ENCODE data around the gene FKBP7.
"Not testable (repeated sequence)": the region's sequence is repeated elsewhere in the genome, so short reads cannot be mapped to it uniquely, and the experiment has no call there.

Gene FKBP7

GRCh38 chr2:178449700-178450523 is 28.5 kb downstream of the FKBP7 start:
- DNase-seq (ENCODE audit: low read depth in 2 of 2) = no peak

GRCh38 chr2:178448968-178449661 is 29.3 kb downstream of the FKBP7 start:
- DNase-seq (ENCODE audit: low read depth in 2 of 2) = no peak

DNA sequence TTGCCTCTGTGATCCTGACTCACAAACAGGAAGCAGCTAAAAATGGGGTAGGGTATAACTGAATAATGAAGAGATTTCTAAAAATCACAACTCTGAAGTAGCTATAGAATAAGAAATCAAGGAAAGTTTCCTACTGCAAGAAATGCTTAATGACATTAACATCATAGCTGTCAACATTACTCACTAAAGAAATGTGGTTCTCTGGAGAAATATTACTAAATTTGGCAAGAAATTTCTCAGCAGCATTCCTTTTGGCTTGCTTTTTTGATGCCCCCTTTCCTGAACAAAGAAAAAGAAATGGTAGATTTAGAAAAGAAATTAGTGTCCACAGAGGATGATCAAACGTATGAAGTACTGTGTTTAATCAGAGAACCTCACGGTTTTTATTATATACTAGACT is 37.0 kb downstream of the FKBP7 start:
- DNase-seq (ENCODE audit: low read depth in 2 of 2) = no peak

- no peak for DNase-seq (ENCODE audit: low read depth in 2 of 2)
Observed at GRCh38 chr2:178436662-178437061, 41.7 kb downstream of the FKBP7 start.

DNA sequence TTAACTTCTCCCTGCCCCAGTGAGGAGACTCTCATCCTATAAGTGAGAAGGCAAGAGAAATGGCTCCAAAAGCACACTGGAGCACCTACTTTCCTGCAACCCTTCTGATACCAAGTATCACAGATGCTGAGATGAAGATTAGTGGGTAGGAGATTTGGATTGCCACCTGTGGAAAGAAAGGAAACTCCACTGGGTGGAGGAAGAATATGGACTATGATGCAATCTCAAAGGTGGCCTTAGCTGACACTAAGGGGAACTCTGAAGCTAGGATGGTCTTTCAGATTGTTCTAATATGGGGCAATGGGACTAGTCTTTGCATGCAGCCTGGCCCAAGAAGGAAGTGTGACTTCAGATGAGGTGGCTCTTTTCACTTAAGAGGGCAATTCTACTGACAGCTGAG is 49.1 kb downstream of the FKBP7 start:
- DNase-seq (ENCODE audit: low read depth in 2 of 2) = no peak

- no peak for DNase-seq (ENCODE audit: low read depth in 2 of 2)
Observed at GRCh38 chr2:178428396-178428806, 50.0 kb downstream of the FKBP7 start.

DNA sequence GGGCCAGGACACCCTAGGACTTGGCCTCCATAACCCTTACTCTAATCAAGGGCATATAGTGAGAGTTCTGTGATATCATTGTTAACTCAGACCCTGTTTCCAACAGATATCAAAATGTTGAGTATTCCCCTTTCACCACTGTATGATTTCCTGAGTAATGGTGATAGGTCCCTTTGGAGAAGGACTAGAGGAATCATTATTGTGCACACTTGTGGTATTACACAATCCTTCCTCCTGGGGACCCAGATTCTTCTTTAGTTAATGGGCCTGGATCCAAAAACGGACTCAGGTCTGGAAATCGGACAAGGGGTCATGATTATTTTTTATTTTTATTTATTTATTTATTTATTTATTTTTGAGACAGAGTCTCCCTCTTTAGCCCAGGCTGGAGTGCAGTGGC is 50.9 kb downstream of the FKBP7 start:
- DNase-seq (ENCODE audit: low read depth in 2 of 2) = no peak

GRCh38 chr2:178426388-178426787 is 52.0 kb downstream of the FKBP7 start:
- no peak for DNase-seq (ENCODE audit: low read depth in 2 of 2)

DNA sequence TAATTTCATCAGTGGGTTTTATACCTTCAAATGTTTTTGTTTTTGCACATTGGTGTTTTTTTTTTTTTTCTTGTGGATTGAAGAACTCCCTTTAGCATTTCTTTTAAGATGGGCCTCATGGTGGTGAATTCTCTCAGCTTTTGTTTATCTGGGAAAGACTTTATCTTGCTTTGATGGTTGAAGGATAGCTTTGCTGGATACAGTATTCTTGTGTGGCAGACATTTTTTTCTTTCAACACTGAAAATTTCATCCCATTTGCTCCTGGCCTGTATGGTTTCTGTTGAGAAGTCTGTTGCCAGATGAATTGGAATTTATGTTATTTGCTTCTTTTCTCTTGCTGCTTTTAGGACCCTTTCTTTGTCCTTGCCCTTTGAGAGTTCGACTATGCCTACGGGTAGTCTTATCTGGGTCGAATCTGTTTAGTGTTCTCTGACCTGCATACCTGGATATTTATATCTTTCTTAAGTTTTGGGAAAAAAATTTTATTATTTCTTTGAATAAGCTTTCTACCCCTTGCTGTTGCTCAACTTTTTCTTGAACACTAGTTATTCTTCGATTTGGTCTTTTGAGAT is 53.1 kb downstream of the FKBP7 start:
- no peak for DNase-seq (ENCODE audit: low read depth in 2 of 2)

- not testable (repeated sequence) for DNase-seq (ENCODE audit: low read depth in 2 of 2)
Observed at GRCh38 chr2:178423746-178424145, 54.7 kb downstream of the FKBP7 start.

GRCh38 chr2:178422097-178422496 is 56.3 kb downstream of the FKBP7 start:
- no peak for DNase-seq (ENCODE audit: low read depth in 2 of 2)

- no peak for DNase-seq (ENCODE audit: low read depth in 2 of 2)
Observed at GRCh38 chr2:178420463-178420999, 57.9 kb downstream of the FKBP7 start.

GRCh38 chr2:178419123-178419522 is 59.3 kb downstream of the FKBP7 start:
- no peak for DNase-seq (ENCODE audit: low read depth in 2 of 2)

GRCh38 chr2:178418426-178418825 is 60.0 kb downstream of the FKBP7 start:
- DNase-seq (ENCODE audit: low read depth in 2 of 2) = no peak

GRCh38 chr2:178417916-178418315 is 60.5 kb downstream of the FKBP7 start:
- no peak for DNase-seq (ENCODE audit: low read depth in 2 of 2)

- no peak for DNase-seq (ENCODE audit: low read depth in 2 of 2)
Observed at GRCh38 chr2:178415979-178416378, 62.4 kb downstream of the FKBP7 start.

DNA sequence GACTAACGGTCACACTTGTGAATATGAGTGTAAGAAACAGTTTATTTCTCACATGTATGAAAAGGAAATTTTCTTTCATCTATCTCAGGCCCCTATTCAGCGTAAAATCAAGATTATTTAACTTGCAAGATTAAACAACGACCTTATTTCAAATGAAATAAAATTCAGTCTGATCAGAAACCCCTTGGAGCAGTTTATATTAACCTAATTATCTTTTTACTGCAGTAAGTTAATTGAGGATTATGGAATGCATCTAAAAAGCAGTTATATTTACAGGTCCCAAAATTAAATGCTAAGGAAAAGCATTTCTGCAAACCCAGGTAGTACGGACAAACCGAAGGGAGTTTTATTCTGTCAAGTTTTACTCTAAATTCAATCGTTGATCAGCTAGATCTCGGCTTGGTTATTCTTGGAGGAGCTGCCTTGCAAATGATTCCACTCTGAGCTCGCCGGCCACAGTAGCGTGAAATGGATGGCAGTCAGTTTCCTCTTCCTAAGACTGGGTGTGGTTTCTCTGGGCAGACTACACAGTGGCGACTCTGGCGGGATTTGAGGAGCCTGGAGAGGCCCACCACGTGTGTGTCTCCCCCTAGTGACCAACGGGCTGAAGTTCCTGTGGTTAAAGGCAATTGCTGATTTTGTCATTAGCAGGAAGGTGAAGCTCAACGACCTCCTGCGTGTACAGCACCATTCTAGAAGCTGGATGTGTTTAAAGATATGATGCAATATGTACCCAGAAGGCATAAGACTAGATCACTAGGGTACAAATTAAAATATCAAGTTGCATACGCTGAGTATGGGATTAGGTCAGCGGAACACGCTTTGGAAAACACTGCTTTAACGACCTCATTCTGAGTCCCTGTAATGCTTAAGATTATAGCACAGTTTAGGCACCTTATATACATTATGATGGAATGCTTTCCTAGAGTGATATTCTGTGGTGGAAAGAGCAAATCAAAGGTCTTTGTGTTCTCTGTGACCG is 63.8 kb downstream of the FKBP7 start:
- peak; percentile 54 to 75 for DNase-seq (ENCODE audit: low read depth in 2 of 2)

Measured in stimulated activated CD4-positive, alpha-beta T cell treated with anti-CD3 and anti-CD28 coated beads, Interleukin-12 subunit alpha, Interleukin-12 subunit beta, amount 100 ng/mL, for 24 hours (primary cell).